ENCODE results near the gene PDZD8. TPM values are rescaled to one million over a fixed set of nuclear protein-coding genes. Genes with fewer than 3 reads are reported as not detected.

Gene PDZD8
- polyA plus RNA-seq, 1 donor from 2014 or later: 16.3 TPM

- Histone ChIP-seq H3K9me3 (ENCODE audit: low read length) (no peaks in the 10 kb centered on the region), H3K36me3 (ENCODE audit: insufficient read depth, low read length) (no peaks in the 10 kb centered on the region), H3K4me3 (ENCODE audit: low read length) (no peak overlapping the region), H4K20me1 (ENCODE audit: insufficient read depth) (no peaks in the 10 kb centered on the region), H3F3A (ENCODE audit: insufficient read depth, low read length, poor library complexity, severe bottlenecking) (no peaks in the 10 kb centered on the region), H3K79me2 (replicated peaks; ENCODE audit: insufficient read depth, low read length) (no peaks in the 10 kb centered on the region), H3K27ac (ENCODE audit: low read length) (no peak overlapping the region), H3K27me3 (ENCODE audit: insufficient read depth, low read depth, low read length) (no peaks in the 10 kb centered on the region), H3K9ac (ENCODE audit: low read length) (no peak overlapping the region), H3K9me2 (ENCODE audit: insufficient read depth, low read length) (no peaks in the 10 kb centered on the region), H2AFZ (ENCODE audit: low read depth, low read length) (no peak overlapping the region), H3K4me2 (ENCODE audit: low read length) (no peak overlapping the region)
- TF ChIP-seq CTCF (IDR thresholded peaks at IDR 0.05; ENCODE audit: poor library complexity, severe bottlenecking) (no peak), REST (IDR thresholded peaks at IDR 0.05; ENCODE audit: borderline replicate concordance) (no peak), EZH2 (IDR thresholded peaks at IDR 0.05; ENCODE audit: borderline replicate concordance, insufficient read depth, low read length, poor library complexity, severe bottlenecking) (no peak), EP300 (conservative IDR thresholded peaks at IDR 0.05; ENCODE audit: poor library complexity, severe bottlenecking) (no peak), RAD21 (conservative IDR thresholded peaks at IDR 0.05) (no peak)
These were observed 112.8 kb downstream of the PDZD8 start for GRCh38 chr10:117262291-117262902.

GRCh38 chr10:117261501-117261900 is 113.7 kb downstream of the PDZD8 start:
- H3F3A ChIP-seq (ENCODE audit: insufficient read depth, low read length, poor library complexity, severe bottlenecking): no peaks in the 10 kb centered on the region
- no peak overlapping the region for H3K9ac ChIP-seq (ENCODE audit: low read length)
- H3K4me2 ChIP-seq (ENCODE audit: low read length): no peak overlapping the region
- no peaks in the 10 kb centered on the region for H4K20me1 ChIP-seq (ENCODE audit: insufficient read depth)
- no peaks in the 10 kb centered on the region for H3K27me3 ChIP-seq (ENCODE audit: insufficient read depth, low read depth, low read length)
- TF ChIP-seq TAF1 (IDR thresholded peaks at IDR 0.05; ENCODE audit: low read depth) (no peak), CTCF (IDR thresholded peaks at IDR 0.05; ENCODE audit: poor library complexity, severe bottlenecking) (no peak), EZH2 (IDR thresholded peaks at IDR 0.05; ENCODE audit: borderline replicate concordance, insufficient read depth, low read length, poor library complexity, severe bottlenecking) (no peak), RAD21 (conservative IDR thresholded peaks at IDR 0.05) (no peak), MXI1 (conservative IDR thresholded peaks at IDR 0.05; ENCODE audit: poor library complexity, severe bottlenecking) (no peak), EP300 (conservative IDR thresholded peaks at IDR 0.05; ENCODE audit: poor library complexity, severe bottlenecking) (no peak), POLR2AphosphoS5 (IDR thresholded peaks at IDR 0.05) (no peak), SMC3 (conservative IDR thresholded peaks at IDR 0.05; ENCODE audit: poor library complexity) (no peak), REST (IDR thresholded peaks at IDR 0.05; ENCODE audit: borderline replicate concordance) (no peak)
- no peaks in the 10 kb centered on the region for H3K36me3 ChIP-seq (ENCODE audit: insufficient read depth, low read length)
- no peak overlapping the region for H3K4me3 ChIP-seq (ENCODE audit: low read length)
- no peaks in the 10 kb centered on the region for H3K9me3 ChIP-seq (ENCODE audit: low read length)
- no peak overlapping the region for H3K27ac ChIP-seq (ENCODE audit: low read length)
- H3K79me2 ChIP-seq (replicated peaks; ENCODE audit: insufficient read depth, low read length): no peaks in the 10 kb centered on the region
- H3K9me2 ChIP-seq (ENCODE audit: insufficient read depth, low read length): no peaks in the 10 kb centered on the region
- no peak overlapping the region for H2AFZ ChIP-seq (ENCODE audit: low read depth, low read length)
